ENCODE data around the gene TAAR2. TPM values are rescaled to one million over a fixed set of nuclear protein-coding genes. Genes with fewer than 3 reads are reported as not detected.

TAAR2 gene
- total RNA-seq, 1 donor, result not detected

DNA sequence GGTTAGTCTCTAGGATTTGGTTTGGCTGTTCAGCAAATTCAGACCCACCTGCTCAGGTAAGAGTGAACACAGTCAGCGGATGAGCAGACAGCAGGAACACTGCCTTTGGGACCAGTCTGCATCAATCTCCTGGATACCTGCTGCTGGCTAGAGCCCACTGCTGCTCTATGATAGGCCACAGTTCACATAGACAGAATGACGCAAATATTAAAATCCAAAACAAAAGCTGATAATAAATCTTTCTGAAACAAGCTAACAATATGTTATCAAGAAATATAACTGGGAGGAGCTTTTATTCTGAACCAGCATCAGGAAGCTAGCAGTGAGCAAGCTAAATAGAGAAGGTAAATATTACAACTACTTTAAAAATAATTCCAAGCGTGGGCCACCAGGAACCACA is 35.0 kb upstream of the TAAR2 start, which contains the start of gene TAAR1:
TAAR1 (minus strand) TSS at position 101 of the 400 bp plus-strand sequence. CDS start 13,179 bp downstream, outside the sequence.
- no peaks in the 10 kb centered on the region for H3K9me3 ChIP-seq (ENCODE audit: low read depth, low read length)
- H3K36me3 ChIP-seq (ENCODE audit: insufficient read depth, low read length), result no peaks in the 10 kb centered on the region
- H4K20me1 ChIP-seq (ENCODE audit: insufficient read depth, low read length), result no peaks in the 10 kb centered on the region
- H2AFZ ChIP-seq (ENCODE audit: low read length), result no peak within 1 kb of the TSS
- no peaks in the 10 kb centered on the region for H3K79me2 ChIP-seq (ENCODE audit: insufficient read depth, low read length)
- H3K4me3 ChIP-seq (ENCODE audit: insufficient read depth, low read length), result no peak within 1 kb of the TSS
- peaks cover 11% of the 10 kb centered on the region for H3K27me3 ChIP-seq (ENCODE audit: insufficient read depth, low read length)
- no peaks in the 10 kb centered on the region for H3K4me1 ChIP-seq (ENCODE audit: insufficient read depth, low read length)
- H3K27ac ChIP-seq (ENCODE audit: low read depth, low read length), result no peak within 1 kb of the TSS
- TF ChIP-seq, protein P1, sequence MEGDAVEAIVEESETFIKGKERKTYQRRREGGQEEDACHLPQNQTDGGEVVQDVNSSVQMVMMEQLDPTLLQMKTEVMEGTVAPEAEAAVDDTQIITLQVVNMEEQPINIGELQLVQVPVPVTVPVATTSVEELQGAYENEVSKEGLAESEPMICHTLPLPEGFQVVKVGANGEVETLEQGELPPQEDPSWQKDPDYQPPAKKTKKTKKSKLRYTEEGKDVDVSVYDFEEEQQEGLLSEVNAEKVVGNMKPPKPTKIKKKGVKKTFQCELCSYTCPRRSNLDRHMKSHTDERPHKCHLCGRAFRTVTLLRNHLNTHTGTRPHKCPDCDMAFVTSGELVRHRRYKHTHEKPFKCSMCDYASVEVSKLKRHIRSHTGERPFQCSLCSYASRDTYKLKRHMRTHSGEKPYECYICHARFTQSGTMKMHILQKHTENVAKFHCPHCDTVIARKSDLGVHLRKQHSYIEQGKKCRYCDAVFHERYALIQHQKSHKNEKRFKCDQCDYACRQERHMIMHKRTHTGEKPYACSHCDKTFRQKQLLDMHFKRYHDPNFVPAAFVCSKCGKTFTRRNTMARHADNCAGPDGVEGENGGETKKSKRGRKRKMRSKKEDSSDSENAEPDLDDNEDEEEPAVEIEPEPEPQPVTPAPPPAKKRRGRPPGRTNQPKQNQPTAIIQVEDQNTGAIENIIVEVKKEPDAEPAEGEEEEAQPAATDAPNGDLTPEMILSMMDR (IDR thresholded peaks at IDR 0.05; ENCODE audit: extremely low read depth, low read depth, low read length), result no peak
- no peak for DNase-seq (ENCODE audit: insufficient read length, low spot score, missing footprints)
- no peak within 1 kb of the TSS for H3K4me2 ChIP-seq (ENCODE audit: insufficient read depth, low read length)

DNA sequence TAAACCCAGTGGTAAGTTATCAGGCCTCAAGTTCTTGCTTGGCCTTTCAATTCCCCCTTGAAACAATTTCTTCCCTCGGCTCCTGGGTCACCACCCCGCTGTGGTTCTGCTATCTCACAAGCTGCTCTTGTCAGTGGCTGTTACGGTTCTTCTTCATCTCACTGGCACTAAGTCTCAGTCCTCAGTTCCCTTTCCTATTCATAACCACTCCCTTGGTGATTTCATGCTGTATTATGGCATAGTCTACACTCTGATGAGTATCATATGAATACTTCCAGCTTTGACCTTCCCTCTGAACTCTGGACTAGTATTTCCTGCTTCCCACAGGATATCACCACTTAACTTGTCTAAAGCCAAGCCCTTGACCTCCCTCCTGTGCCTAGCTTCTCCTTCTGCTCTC is 27.0 kb upstream of the TAAR2 start:
- TF ChIP-seq, protein P1 (IDR thresholded peaks at IDR 0.05; ENCODE audit: extremely low read depth, low read depth, low read length), result no peak
- Histone ChIP-seq H3K27me3 (ENCODE audit: insufficient read depth, low read length) (peaks cover 25% of the 10 kb centered on the region), H3K79me2 (ENCODE audit: insufficient read depth, low read length) (no peaks in the 10 kb centered on the region), H3K27ac (ENCODE audit: low read depth, low read length) (no peak overlapping the region), H3K4me1 (ENCODE audit: insufficient read depth, low read length) (peaks cover 9% of the 10 kb centered on the region), H3K36me3 (ENCODE audit: insufficient read depth, low read length) (no peaks in the 10 kb centered on the region), H3K4me3 (ENCODE audit: insufficient read depth, low read length) (no peak overlapping the region), H3K4me2 (ENCODE audit: insufficient read depth, low read length) (no peak overlapping the region), H4K20me1 (ENCODE audit: insufficient read depth, low read length) (no peaks in the 10 kb centered on the region), H2AFZ (ENCODE audit: low read length) (no peak overlapping the region), H3K9me3 (ENCODE audit: low read depth, low read length) (no peaks in the 10 kb centered on the region)
- DNase-seq (ENCODE audit: insufficient read length, low spot score, missing footprints), result no peak

DNA sequence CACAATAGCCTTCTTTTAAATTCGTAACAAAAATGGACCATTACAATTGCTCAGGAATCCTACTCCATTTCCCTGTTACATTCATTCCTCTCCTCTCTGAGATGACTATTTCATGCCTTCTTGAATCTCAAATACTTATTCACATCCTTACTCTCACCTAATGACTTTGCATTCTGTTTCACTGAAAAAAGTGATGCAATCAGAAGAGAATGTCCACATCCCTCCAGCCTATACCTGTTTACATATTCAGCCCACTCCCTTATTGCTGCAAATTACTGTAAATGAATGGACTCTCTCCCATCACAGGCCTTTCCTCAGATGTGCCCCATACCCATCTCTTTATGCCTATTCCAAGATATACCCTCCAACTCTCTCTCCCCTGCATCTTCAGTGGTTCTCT is 26.4 kb upstream of the TAAR2 start:
- Histone ChIP-seq H3K27me3 (ENCODE audit: insufficient read depth, low read length) (peaks cover 25% of the 10 kb centered on the region), H4K20me1 (ENCODE audit: insufficient read depth, low read length) (no peaks in the 10 kb centered on the region), H3K9me3 (ENCODE audit: low read depth, low read length) (no peaks in the 10 kb centered on the region), H3K4me3 (ENCODE audit: insufficient read depth, low read length) (no peak overlapping the region), H3K36me3 (ENCODE audit: insufficient read depth, low read length) (no peaks in the 10 kb centered on the region), H3K27ac (ENCODE audit: low read depth, low read length) (no peak overlapping the region), H3K4me2 (ENCODE audit: insufficient read depth, low read length) (no peak overlapping the region), H3K4me1 (ENCODE audit: insufficient read depth, low read length) (peaks cover 9% of the 10 kb centered on the region), H3K79me2 (ENCODE audit: insufficient read depth, low read length) (no peaks in the 10 kb centered on the region), H2AFZ (ENCODE audit: low read length) (no peak overlapping the region)
- TF ChIP-seq, protein P1 (IDR thresholded peaks at IDR 0.05; ENCODE audit: extremely low read depth, low read depth, low read length), result no peak
- DNase-seq (ENCODE audit: insufficient read length, low spot score, missing footprints), result no peak

DNA sequence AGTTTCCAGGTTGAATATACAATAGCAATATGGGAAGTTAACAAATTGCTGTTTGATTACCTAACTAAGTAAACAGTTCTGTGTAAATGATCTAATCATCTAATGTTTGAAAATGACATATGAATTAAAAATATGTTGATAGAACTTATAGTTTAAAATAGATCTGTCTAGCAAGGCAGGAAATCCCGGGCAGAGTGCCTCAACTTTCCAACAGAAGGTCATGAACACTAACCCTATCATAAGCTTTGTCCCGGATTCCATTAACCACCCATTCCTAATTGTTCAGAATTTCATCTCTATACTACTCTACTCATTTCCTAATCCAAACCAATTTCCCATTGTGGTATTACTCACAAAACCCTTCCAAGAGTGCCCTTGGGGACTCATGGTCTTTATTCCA is 24.8 kb upstream of the TAAR2 start:
- Histone ChIP-seq H3K27ac (ENCODE audit: low read depth, low read length) (no peak overlapping the region), H3K9me3 (ENCODE audit: low read depth, low read length) (no peaks in the 10 kb centered on the region), H4K20me1 (ENCODE audit: insufficient read depth, low read length) (no peaks in the 10 kb centered on the region), H3K27me3 (ENCODE audit: insufficient read depth, low read length) (peaks cover 13% of the 10 kb centered on the region), H3K4me3 (ENCODE audit: insufficient read depth, low read length) (no peak overlapping the region), H3K79me2 (ENCODE audit: insufficient read depth, low read length) (no peaks in the 10 kb centered on the region), H2AFZ (ENCODE audit: low read length) (no peak overlapping the region), H3K4me1 (ENCODE audit: insufficient read depth, low read length) (peaks cover 9% of the 10 kb centered on the region), H3K4me2 (ENCODE audit: insufficient read depth, low read length) (no peak overlapping the region), H3K36me3 (ENCODE audit: insufficient read depth, low read length) (no peaks in the 10 kb centered on the region)
- TF ChIP-seq, protein P1 (IDR thresholded peaks at IDR 0.05; ENCODE audit: extremely low read depth, low read depth, low read length), result no peak
- DNase-seq (ENCODE audit: insufficient read length, low spot score, missing footprints), result no peak

Measured in osteoblast (primary cell).